CD4-positive, alpha-beta memory T cell (primary cell): ENCODE measurements around the gene TMEM120B. TPM values are rescaled to one million over a fixed set of nuclear protein-coding genes. Genes with fewer than 3 reads are reported as not detected.
"Not testable (repeated sequence)": the region's sequence is repeated elsewhere in the genome, so short reads cannot be mapped to it uniquely, and the experiment has no call there.

ENCODE experiments used
- CTCF ChIA-PET: fragments of 350-600 bp; sonication (Branson Sonifier 250); formaldehyde crosslinking; loops from one replicate; lab custom pipeline; 2021; ENCODE audit warnings: inconsistent platforms; ENCODE audit not compliant: partially characterized antibody; lab: Charles Lee
- POLR2A ChIA-PET: fragments of 350-600 bp; sonication (Branson Sonifier 250); formaldehyde crosslinking; loops from one replicate; lab custom pipeline; 2021; ENCODE audit not compliant: partially characterized antibody; lab: Charles Lee
- DNase-seq, 5 donors: peaks; one replicate each; pipeline versions ENCODE4 v3.0.0 to v3.0.0-alpha.2; 2020 to 2022; ENCODE audit warnings: mixed read lengths in 1 of 5
- H3K27ac ChIP-seq: one replicate; pipeline ENCODE4 v1.7.0; 2013; ENCODE audit warnings: low read depth, low read length
- H3K27me3 ChIP-seq: 2 replicates; pipeline ENCODE4 v1.7.0; 2013; ENCODE audit warnings: mild to moderate bottlenecking, low read length, moderate library complexity; ENCODE audit not compliant: insufficient read depth
- H3K36me3 ChIP-seq: 2 replicates; pipeline ENCODE4 v1.7.0; 2013; ENCODE audit warnings: mild to moderate bottlenecking, low read length, moderate library complexity; ENCODE audit not compliant: insufficient read depth
- H3K4me1 ChIP-seq: 2 replicates; pipeline ENCODE4 v1.7.0; 2013; ENCODE audit warnings: mild to moderate bottlenecking, low read length, moderate library complexity; ENCODE audit not compliant: insufficient read depth
- H3K4me3 ChIP-seq, 2 donors: one replicate each; pipeline ENCODE4 v1.7.0; 2013; ENCODE audit warnings: low read length in 2 of 2, mild to moderate bottlenecking in 1 of 2
- H3K9me3 ChIP-seq, 2 donors: one replicate each; pipeline ENCODE4 v1.7.0; 2013; ENCODE audit warnings: low read length in 2 of 2, control low read depth in 1 of 2; ENCODE audit not compliant: control insufficient read depth in 1 of 2
- H3K27ac Mint-ChIP-seq, 7 donors: one replicate each; pipeline ENCODE4 v1.8.0; 2020 to 2021; ENCODE audit warnings: mixed read lengths in 7 of 7, mild to moderate bottlenecking in 6 of 7, inconsistent platforms in 3 of 7, moderate library complexity in 3 of 7
- H3K27me3 Mint-ChIP-seq, 2 donors: one replicate each; pipeline ENCODE4 v1.8.0; 2020 to 2021; ENCODE audit warnings: mixed read lengths in 2 of 2
- H3K36me3 Mint-ChIP-seq, 2 donors: one replicate each; pipeline ENCODE4 v1.8.0; 2020 to 2021; ENCODE audit warnings: mixed read lengths in 2 of 2, inconsistent platforms in 1 of 2, mild to moderate bottlenecking in 1 of 2
- H3K4me1 Mint-ChIP-seq, 4 donors: one replicate each; pipeline ENCODE4 v1.8.0; 2020 to 2021; ENCODE audit warnings: mixed read lengths in 4 of 4, mild to moderate bottlenecking in 1 of 4
- H3K4me3 Mint-ChIP-seq, 8 donors: one replicate each; pipeline ENCODE4 v1.8.0; 2020 to 2021; ENCODE audit warnings: mixed read lengths in 8 of 8, mild to moderate bottlenecking in 7 of 8, moderate library complexity in 6 of 8, inconsistent platforms in 3 of 8
- H3K9me3 Mint-ChIP-seq, 8 donors: one replicate each; pipeline ENCODE4 v1.8.0; 2020 to 2021; ENCODE audit warnings: mixed read lengths in 8 of 8, mild to moderate bottlenecking in 5 of 8, inconsistent platforms in 3 of 8, moderate library complexity in 1 of 8
- intact Hi-C: fragments of 100-400 bp; cut with micrococcal nuclease; formaldehyde crosslinking; loops from one replicate; pipeline ENCODE4 v1.15.1; 2023
- polyA plus RNA-seq, 2 donors: library from polyadenylated mRNA; unstranded; fragments of 300-500 nt; fragmentation: Illumina TruSeq; gene quantifications; one replicate each; pipeline ENCODE4 v1.2.3, GENCODE V29; 2021
- total RNA-seq, 2 experiments: library from RNA; stranded (reverse); gene quantifications; one replicate each; pipeline ENCODE4 v1.2.3, GENCODE V29; 2021

Gene TMEM120B
- total and polyA plus RNA-seq, 4 experiments from 2014 or later: 3.3 to 12.8 (median 7.4) TPM

GRCh38 chr12:121708313-121709063 is 4.1 kb upstream of the TMEM120B start:
- H3K4me3 Mint-ChIP-seq: peak overlapping the region in 1 of 8 donors; percentile 50
- no peak overlapping the region for H3K27ac Mint-ChIP-seq
- no peak overlapping the region for H3K27ac ChIP-seq
- CTCF ChIA-PET: interaction anchor here (0.6 kb wide), 1 partner anchor 86 kb away, joined by 3 read pairs; no protein-coding TSS in a partner anchor
- peaks cover 10% of the 10 kb centered on the region for H3K4me1 ChIP-seq
- intact Hi-C loops: no loop called here
- H3K9me3 Mint-ChIP-seq: peaks cover 0 to 4% (median 2%) of the 10 kb centered on the region in 8 donors
- H3K36me3 ChIP-seq: no peaks in the 10 kb centered on the region
- H3K36me3 Mint-ChIP-seq: peaks cover 0 to 8% of the 10 kb centered on the region in 2 donors
- H3K27me3 Mint-ChIP-seq: peaks cover 0 to 2% of the 10 kb centered on the region in 2 donors
- H3K4me3 ChIP-seq: no peak overlapping the region
- no peak for DNase-seq
- POLR2A ChIA-PET: no interaction called here
- H3K4me1 Mint-ChIP-seq: peaks cover 5 to 16% (median 12%) of the 10 kb centered on the region in 4 donors
- H3K27me3 ChIP-seq: no peaks in the 10 kb centered on the region
- no peaks in the 10 kb centered on the region for H3K9me3 ChIP-seq

GRCh38 chr12:121709064-121709424 is 3.5 kb upstream of the TMEM120B start:
- H3K4me1 Mint-ChIP-seq: peaks cover 7 to 21% (median 16%) of the 10 kb centered on the region in 4 donors
- H3K4me1 ChIP-seq: peaks cover 16% of the 10 kb centered on the region
- H3K27ac ChIP-seq, H3K9me3 ChIP-seq, H3K27ac Mint-ChIP-seq, H3K36me3 ChIP-seq, CTCF ChIA-PET, POLR2A ChIA-PET, H3K27me3 ChIP-seq, H3K27me3 Mint-ChIP-seq, H3K36me3 Mint-ChIP-seq, intact Hi-C loops, DNase-seq, H3K9me3 Mint-ChIP-seq, H3K4me3 ChIP-seq: not testable (repeated sequence)
- peak overlapping the region in 2 of 8 donors; percentile 50 to 61 for H3K4me3 Mint-ChIP-seq

GRCh38 chr12:121709478-121709961 is 3.0 kb upstream of the TMEM120B start:
- DNase-seq: no peak
- intact Hi-C loops: no loop called here
- H3K27me3 Mint-ChIP-seq: peaks cover 0 to 2% of the 10 kb centered on the region in 2 donors
- no peak overlapping the region for H3K4me3 ChIP-seq
- POLR2A ChIA-PET: interaction anchor here (1.6 to 4.4 kb wide), 2 partner anchors 80 to 84 kb away, joined by 4 to 29 read pairs; partner anchors contain the start of gene RHOF
- no peak overlapping the region for H3K27ac Mint-ChIP-seq
- CTCF ChIA-PET: interaction anchor here (1.1 to 3.5 kb wide), 2 partner anchors 64 to 103 kb away, joined by 3 to 16 read pairs; no protein-coding TSS in a partner anchor
- H3K27ac ChIP-seq: no peak overlapping the region
- no peaks in the 10 kb centered on the region for H3K9me3 ChIP-seq
- peaks cover 7 to 22% (median 16%) of the 10 kb centered on the region in 4 donors for H3K4me1 Mint-ChIP-seq
- no peaks in the 10 kb centered on the region for H3K27me3 ChIP-seq
- peaks cover 0 to 8% of the 10 kb centered on the region in 2 donors for H3K36me3 Mint-ChIP-seq
- no peaks in the 10 kb centered on the region for H3K36me3 ChIP-seq
- peaks cover 16% of the 10 kb centered on the region for H3K4me1 ChIP-seq
- H3K4me3 Mint-ChIP-seq: no peak overlapping the region
- peaks cover 0 to 4% (median 2%) of the 10 kb centered on the region in 8 donors for H3K9me3 Mint-ChIP-seq

- peak overlapping the region; percentile 91 to 98 (median 96) for H3K4me3 Mint-ChIP-seq
- H3K4me1 ChIP-seq: peaks cover 16% of the 10 kb centered on the region
- ChIA-PET POLR2A (interaction anchor here (0.7 to 4.4 kb wide), 20 partner anchors 8 to 1130 kb away, joined by 3 to 29 read pairs (median 5); partner anchors contain the start of genes ORAI1, POP5, RHOF and SETD1B), CTCF (interaction anchor here (0.6 to 3.5 kb wide), 11 partner anchors 15 to 395 kb away, joined by 3 to 28 read pairs (median 3); partner anchors contain the start of genes CFAP251 and RHOF)
- H3K27me3 Mint-ChIP-seq: no peaks in the 10 kb centered on the region
- H3K27me3 ChIP-seq: no peaks in the 10 kb centered on the region
- peak overlapping the region; percentile 57 to 93 for H3K4me3 ChIP-seq
- peak; percentile 21 to 60 (median 34) for DNase-seq
- no peaks in the 10 kb centered on the region for H3K36me3 ChIP-seq
- no peaks in the 10 kb centered on the region for H3K9me3 Mint-ChIP-seq
- no peaks in the 10 kb centered on the region for H3K9me3 ChIP-seq
- intact Hi-C loops: loop anchor here (1.0 to 5.0 kb wide), 4 partner anchors 24 to 128 kb away; partner anchors contain the start of gene RHOF
- H3K4me1 Mint-ChIP-seq: peaks cover 7 to 26% (median 17%) of the 10 kb centered on the region in 4 donors
- H3K36me3 Mint-ChIP-seq: peaks cover 0 to 8% of the 10 kb centered on the region in 2 donors
- peak overlapping the region; percentile 63 for H3K27ac ChIP-seq
- peak overlapping the region; percentile 85 to 97 (median 95) for H3K27ac Mint-ChIP-seq
These were observed 977 bp upstream of the TMEM120B start for GRCh38 chr12:121711361-121712189.

- Mint-ChIP-seq H3K4me3 (peak overlapping the region; percentile 91 to 98 (median 96)), H3K27me3 (no peaks in the 10 kb centered on the region), H3K36me3 (peaks cover 0 to 8% of the 10 kb centered on the region in 2 donors), H3K9me3 (no peaks in the 10 kb centered on the region), H3K4me1 (peaks cover 7 to 26% (median 17%) of the 10 kb centered on the region in 4 donors), H3K27ac (peak overlapping the region; percentile 85 to 97 (median 95))
- H3K36me3 ChIP-seq: no peaks in the 10 kb centered on the region
- peaks cover 16% of the 10 kb centered on the region for H3K4me1 ChIP-seq
- ChIA-PET POLR2A (interaction anchor here (0.7 to 4.4 kb wide), 25 partner anchors 9 to 1130 kb away, joined by 3 to 29 read pairs (median 4); partner anchors contain the start of genes ORAI1, POP5, RHOF and RNF34), CTCF (interaction anchor here (0.6 to 3.5 kb wide), 11 partner anchors 16 to 395 kb away, joined by 3 to 28 read pairs (median 3); partner anchors contain the start of genes CFAP251 and RHOF)
- H3K9me3 ChIP-seq: no peaks in the 10 kb centered on the region
- peak in 3 of 5 donors; percentile 37 to 52 (median 48) for DNase-seq
- H3K27ac ChIP-seq: peak overlapping the region; percentile 63
- H3K27me3 ChIP-seq: no peaks in the 10 kb centered on the region
- intact Hi-C loops: loop anchor here (1.0 to 5.0 kb wide), 4 partner anchors 25 to 127 kb away; partner anchors contain the start of gene RHOF
- H3K4me3 ChIP-seq: peak overlapping the region; percentile 57 to 93
These were observed 427 bp upstream of the TMEM120B start for GRCh38 chr12:121712190-121712460.

GRCh38 chr12:121713257-121713777 is 765 bp downstream of the TMEM120B start:
- Histone ChIP-seq H3K27me3 (no peaks in the 10 kb centered on the region), H3K4me1 (peaks cover 16% of the 10 kb centered on the region), H3K9me3 (no peaks in the 10 kb centered on the region), H3K36me3 (no peaks in the 10 kb centered on the region), H3K27ac (peak overlapping the region; percentile 63), H3K4me3 (peak overlapping the region; percentile 29 to 93)
- DNase-seq: no peak
- Mint-ChIP-seq H3K36me3 (peaks cover 0 to 8% of the 10 kb centered on the region in 2 donors), H3K4me1 (peaks cover 7 to 26% (median 17%) of the 10 kb centered on the region in 4 donors), H3K27me3 (no peaks in the 10 kb centered on the region), H3K4me3 (peak overlapping the region; percentile 75 to 97 (median 83)), H3K9me3 (no peaks in the 10 kb centered on the region), H3K27ac (peak overlapping the region; percentile 37 to 80 (median 70))
- intact Hi-C loops: loop anchor here (5.0 kb wide), 1 partner anchor 79 kb away; the partner anchor contains the start of gene RHOF
- CTCF ChIA-PET: interaction anchor here (0.7 to 3.5 kb wide), 7 partner anchors 60 to 143 kb away, joined by 3 to 28 read pairs (median 6); partner anchors contain the start of gene RHOF
- POLR2A ChIA-PET: interaction anchor here (0.7 to 4.4 kb wide), 16 partner anchors 23 to 313 kb away, joined by 3 to 29 read pairs (median 6); partner anchors contain the start of genes PSMD9, RHOF, RNF34 and SETD1B
